Ishikawa (cell line): Measurements from ENCODE around the gene RNASE7.

Experiments used
- RAD21 ChIP-seq: IDR thresholded peaks from 2 replicates; pipeline ENCODE4 v1.6.1; 2012; ENCODE audit warnings: low read depth
- TAF1 ChIP-seq: IDR thresholded peaks from 2 replicates; pipeline ENCODE4 v1.6.1; 2012; ENCODE audit warnings: low read depth, mild to moderate bottlenecking
- TCF12 ChIP-seq: IDR thresholded peaks from 2 replicates; pipeline ENCODE4 v1.6.1; 2012; ENCODE audit warnings: low read depth
- YY1 ChIP-seq: IDR thresholded peaks from 2 replicates; pipeline ENCODE4 v1.6.1; 2012; ENCODE audit warnings: low read depth
- TF ChIP-seq, protein P1 (sequence below): IDR thresholded peaks from 2 replicates; pipeline ENCODE4 v1.6.1; 2012; ENCODE audit warnings: low read depth, mild to moderate bottlenecking
- TF ChIP-seq, protein P2 (sequence below): IDR thresholded peaks from 2 replicates; pipeline ENCODE4 v1.6.1; 2012

DNA sequence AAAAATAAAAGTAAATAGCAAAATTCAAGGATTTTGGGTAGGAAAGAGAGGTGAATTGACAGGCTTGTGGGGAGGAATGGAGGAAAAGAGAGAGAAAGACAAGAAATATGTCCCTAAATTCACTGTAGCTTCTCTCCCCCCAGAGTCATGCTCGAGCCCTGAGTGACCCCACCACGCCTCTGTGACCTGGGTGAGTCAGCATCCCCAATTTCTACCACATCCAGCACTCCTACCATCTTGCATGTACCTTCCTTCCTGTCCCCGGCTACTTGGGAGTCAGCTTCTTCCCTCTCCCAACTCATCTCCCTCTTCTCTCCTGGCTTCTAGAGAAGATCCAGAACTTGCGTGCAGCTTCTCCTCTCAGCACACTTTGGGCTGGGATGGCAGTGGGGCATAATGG, 46.5 kb downstream of the RNASE7 start:
- no peak for TF ChIP-seq TCF12
- no peak for TF ChIP-seq YY1
- no peak for TF ChIP-seq TAF1
- no peak for TF ChIP-seq RAD21
- TF ChIP-seq, protein P1, sequence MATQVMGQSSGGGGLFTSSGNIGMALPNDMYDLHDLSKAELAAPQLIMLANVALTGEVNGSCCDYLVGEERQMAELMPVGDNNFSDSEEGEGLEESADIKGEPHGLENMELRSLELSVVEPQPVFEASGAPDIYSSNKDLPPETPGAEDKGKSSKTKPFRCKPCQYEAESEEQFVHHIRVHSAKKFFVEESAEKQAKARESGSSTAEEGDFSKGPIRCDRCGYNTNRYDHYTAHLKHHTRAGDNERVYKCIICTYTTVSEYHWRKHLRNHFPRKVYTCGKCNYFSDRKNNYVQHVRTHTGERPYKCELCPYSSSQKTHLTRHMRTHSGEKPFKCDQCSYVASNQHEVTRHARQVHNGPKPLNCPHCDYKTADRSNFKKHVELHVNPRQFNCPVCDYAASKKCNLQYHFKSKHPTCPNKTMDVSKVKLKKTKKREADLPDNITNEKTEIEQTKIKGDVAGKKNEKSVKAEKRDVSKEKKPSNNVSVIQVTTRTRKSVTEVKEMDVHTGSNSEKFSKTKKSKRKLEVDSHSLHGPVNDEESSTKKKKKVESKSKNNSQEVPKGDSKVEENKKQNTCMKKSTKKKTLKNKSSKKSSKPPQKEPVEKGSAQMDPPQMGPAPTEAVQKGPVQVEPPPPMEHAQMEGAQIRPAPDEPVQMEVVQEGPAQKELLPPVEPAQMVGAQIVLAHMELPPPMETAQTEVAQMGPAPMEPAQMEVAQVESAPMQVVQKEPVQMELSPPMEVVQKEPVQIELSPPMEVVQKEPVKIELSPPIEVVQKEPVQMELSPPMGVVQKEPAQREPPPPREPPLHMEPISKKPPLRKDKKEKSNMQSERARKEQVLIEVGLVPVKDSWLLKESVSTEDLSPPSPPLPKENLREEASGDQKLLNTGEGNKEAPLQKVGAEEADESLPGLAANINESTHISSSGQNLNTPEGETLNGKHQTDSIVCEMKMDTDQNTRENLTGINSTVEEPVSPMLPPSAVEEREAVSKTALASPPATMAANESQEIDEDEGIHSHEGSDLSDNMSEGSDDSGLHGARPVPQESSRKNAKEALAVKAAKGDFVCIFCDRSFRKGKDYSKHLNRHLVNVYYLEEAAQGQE = no peak
- TF ChIP-seq, protein P2, sequence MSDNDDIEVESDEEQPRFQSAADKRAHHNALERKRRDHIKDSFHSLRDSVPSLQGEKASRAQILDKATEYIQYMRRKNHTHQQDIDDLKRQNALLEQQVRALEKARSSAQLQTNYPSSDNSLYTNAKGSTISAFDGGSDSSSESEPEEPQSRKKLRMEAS = no peak
